BE2C (cell line): Measurements from ENCODE around the gene SDC4.
A peak's percentile ranks its signal among the peaks of the same experiment; 100 is the strongest.

ENCODE experiments used
- DNase-seq: peaks from one replicate; pipeline ENCODE4 v3.0.0-alpha.2; 2020
- H3K27me3 ChIP-seq: fragments of 250-450 bp; sonication (Bioruptor Pico); 2 replicates; pipeline ENCODE4 v1.5.1; 2020; ENCODE audit warnings: mild to moderate bottlenecking
- H3K36me3 ChIP-seq: fragments of 250-450 bp; sonication (Bioruptor Pico); 2 replicates; pipeline ENCODE4 v1.5.1; 2020; ENCODE audit warnings: mild to moderate bottlenecking
- H3K4me1 ChIP-seq: fragments of 250-450 bp; sonication (Bioruptor Pico); 2 replicates; pipeline ENCODE4 v1.5.1; 2020
- H3K4me3 ChIP-seq: 2 replicates; pipeline ENCODE4 v1.5.1; 2011; ENCODE audit warnings: low read depth, low read length
- H3K9me3 ChIP-seq: fragments of 250-450 bp; sonication (Bioruptor Pico); 2 replicates; pipeline ENCODE4 v1.5.1; 2020
- TF ChIP-seq, protein P1 (sequence below): IDR thresholded peaks from 2 replicates; pipeline ENCODE4 v1.5.1; 2012; ENCODE audit warnings: mild to moderate bottlenecking, low read depth, low read length

SDC4 gene

DNA sequence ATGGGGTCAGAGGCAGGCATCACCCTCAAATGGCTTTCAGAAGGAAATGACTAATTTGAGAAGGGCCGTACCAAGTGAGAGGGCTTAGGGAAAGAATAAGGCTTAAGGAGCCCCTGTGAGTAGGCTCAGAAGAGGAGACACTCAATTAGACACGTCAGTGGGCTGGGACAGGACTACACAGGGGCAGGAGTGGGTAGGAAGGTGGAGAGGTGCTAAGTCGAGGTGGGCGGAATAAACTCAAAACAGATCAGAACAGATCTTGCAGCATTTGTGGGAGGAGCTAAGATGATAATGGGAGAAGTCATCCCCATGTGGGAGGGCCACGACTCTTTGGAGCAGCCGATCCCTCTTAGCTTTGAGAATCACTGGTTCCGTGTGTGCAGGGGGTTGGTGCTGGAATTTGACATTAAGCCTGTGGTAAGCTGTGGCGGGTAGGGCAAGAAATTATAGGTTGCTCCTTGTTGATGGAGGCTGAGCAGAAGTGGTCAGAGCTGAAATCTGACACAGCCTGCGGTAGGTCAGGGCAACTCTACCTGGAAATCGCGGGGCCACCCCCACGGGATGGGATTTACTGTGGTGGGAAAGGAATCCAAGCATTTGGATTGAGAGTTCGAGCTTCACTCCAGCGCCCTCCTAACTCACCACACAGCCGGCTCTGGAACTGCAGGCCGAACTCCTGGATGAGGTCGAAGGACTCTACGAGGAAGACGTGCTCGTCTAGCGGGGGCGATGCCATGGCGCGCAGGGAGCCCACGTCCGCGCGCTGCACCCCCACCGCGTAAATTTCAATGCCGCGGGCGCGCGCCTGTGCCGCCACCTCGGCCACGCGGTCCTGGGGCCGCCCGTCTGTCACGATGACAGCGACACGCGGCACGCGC, 44.4 kb downstream of the SDC4 start:
- TF ChIP-seq, protein P1, sequence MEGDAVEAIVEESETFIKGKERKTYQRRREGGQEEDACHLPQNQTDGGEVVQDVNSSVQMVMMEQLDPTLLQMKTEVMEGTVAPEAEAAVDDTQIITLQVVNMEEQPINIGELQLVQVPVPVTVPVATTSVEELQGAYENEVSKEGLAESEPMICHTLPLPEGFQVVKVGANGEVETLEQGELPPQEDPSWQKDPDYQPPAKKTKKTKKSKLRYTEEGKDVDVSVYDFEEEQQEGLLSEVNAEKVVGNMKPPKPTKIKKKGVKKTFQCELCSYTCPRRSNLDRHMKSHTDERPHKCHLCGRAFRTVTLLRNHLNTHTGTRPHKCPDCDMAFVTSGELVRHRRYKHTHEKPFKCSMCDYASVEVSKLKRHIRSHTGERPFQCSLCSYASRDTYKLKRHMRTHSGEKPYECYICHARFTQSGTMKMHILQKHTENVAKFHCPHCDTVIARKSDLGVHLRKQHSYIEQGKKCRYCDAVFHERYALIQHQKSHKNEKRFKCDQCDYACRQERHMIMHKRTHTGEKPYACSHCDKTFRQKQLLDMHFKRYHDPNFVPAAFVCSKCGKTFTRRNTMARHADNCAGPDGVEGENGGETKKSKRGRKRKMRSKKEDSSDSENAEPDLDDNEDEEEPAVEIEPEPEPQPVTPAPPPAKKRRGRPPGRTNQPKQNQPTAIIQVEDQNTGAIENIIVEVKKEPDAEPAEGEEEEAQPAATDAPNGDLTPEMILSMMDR, result no peak
- no peak for DNase-seq
- no peaks in the 10 kb centered on the region for H3K36me3 ChIP-seq
- H3K9me3 ChIP-seq, result no peaks in the 10 kb centered on the region
- H3K4me3 ChIP-seq, result no peak overlapping the region
- no peaks in the 10 kb centered on the region for H3K4me1 ChIP-seq
- no peaks in the 10 kb centered on the region for H3K27me3 ChIP-seq

DNA sequence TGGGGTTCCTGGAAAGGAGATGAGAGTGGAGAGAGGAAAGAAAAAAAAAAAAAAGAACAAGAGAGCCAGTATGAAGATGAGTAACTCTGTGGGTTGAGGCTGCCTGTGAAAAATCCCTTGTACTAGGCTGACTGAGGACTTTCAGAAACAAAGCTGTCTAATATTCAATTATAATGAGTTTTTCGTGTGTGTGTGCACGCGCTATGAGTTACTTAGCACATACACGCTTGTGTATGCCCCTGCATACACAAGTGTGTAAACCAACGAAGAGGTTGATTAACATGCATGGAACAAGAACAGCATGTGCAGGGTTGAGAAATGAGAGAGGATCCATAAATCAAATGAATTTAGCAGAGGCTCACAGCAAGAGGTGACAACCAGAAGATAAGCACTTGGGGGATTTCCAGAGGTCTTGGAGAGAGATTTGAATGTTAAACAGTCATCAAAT, 46.4 kb downstream of the SDC4 start:
- Histone ChIP-seq H3K27me3 (no peaks in the 10 kb centered on the region), H3K4me1 (no peaks in the 10 kb centered on the region), H3K9me3 (no peaks in the 10 kb centered on the region), H3K36me3 (no peaks in the 10 kb centered on the region), H3K4me3 (no peak overlapping the region)
- no peak for DNase-seq
- TF ChIP-seq, protein P1, result no peak

DNA sequence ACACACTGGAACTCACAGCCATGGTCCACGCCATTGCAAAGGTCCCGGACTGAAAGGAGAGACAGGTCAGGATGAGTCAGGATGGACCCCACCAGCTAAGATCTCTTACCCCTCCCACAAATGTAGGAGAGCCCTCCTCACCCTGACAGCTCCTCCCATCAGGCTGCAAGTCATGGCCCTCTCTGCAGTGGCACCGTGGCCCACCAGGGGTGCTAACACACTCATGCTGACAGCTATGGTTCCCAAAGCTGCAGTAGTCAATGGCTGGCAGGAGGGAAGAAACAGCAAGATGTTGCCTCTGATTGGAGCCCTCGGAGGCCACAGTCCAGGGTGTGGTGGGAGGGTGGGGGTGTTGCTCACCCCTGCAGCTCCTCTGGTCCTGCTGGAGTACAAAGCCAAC, 47.3 kb downstream of the SDC4 start:
- peak; percentile 74 for DNase-seq
- no peaks in the 10 kb centered on the region for H3K36me3 ChIP-seq
- H3K9me3 ChIP-seq, result no peaks in the 10 kb centered on the region
- H3K4me1 ChIP-seq, result no peaks in the 10 kb centered on the region
- TF ChIP-seq, protein P1, result peak; percentile 70
- no peaks in the 10 kb centered on the region for H3K27me3 ChIP-seq
- no peak overlapping the region for H3K4me3 ChIP-seq

DNA sequence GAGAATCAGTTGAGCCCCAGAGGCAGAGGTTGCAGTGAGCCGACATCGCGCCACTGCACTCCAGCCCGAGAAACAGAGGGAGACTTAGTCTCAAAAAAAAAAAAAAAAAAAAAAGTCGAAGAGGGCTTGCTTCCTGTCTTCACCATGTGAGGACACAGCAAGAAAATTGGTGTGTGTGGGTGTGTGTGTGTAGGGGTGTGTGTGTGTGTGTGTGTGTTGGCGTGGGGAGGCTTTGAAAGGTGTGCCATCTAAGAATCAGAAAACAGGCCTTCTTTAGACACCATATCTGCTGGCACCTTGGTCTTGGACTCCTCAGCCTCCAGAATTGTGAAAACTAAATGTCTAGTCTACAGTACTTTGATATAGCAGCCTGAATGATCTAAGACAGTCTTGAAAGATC, 48.4 kb downstream of the SDC4 start:
- DNase-seq, result no peak
- no peak overlapping the region for H3K4me3 ChIP-seq
- H3K4me1 ChIP-seq, result no peaks in the 10 kb centered on the region
- H3K9me3 ChIP-seq, result no peaks in the 10 kb centered on the region
- no peaks in the 10 kb centered on the region for H3K36me3 ChIP-seq
- no peaks in the 10 kb centered on the region for H3K27me3 ChIP-seq
- TF ChIP-seq, protein P1, result no peak

DNA sequence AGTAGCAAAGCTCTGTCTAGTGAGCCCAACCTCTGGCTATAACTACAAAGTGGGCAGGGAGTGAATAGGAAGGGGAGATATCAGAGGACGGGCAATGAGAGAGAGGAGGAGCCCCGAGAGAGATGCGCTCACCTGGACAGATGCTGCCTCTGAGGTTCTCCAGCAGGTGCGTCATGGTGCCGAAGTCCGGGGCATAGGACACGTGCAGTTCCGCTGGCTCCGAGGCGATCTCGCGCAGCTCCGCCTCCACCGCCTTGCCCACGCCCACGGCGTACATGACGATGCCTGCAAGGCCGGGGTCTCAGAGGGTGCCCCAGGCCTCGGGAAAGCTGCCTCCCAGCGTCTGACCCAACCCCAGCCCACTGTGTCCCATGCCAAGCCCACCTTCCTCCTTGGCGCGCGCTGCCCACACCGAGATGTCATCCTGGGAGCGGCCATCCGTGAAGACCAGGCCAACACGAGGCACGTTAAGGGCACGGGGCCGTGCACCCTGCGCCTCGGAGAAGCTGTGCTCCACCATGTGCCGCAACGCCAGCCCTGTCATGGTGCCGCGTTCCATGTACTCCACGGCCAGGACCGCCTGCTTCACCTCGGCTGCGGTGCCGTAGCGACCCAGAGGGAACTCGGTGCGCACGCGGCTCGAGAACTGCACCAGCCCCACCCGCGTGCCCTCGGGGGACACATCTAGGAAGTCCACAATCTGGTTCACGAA, 50.3 kb downstream of the SDC4 start:
- no peak for DNase-seq
- Histone ChIP-seq H3K9me3 (no peaks in the 10 kb centered on the region), H3K27me3 (peaks cover 6% of the 10 kb centered on the region), H3K4me1 (no peaks in the 10 kb centered on the region), H3K4me3 (no peak overlapping the region), H3K36me3 (no peaks in the 10 kb centered on the region)
- TF ChIP-seq, protein P1, result no peak

DNA sequence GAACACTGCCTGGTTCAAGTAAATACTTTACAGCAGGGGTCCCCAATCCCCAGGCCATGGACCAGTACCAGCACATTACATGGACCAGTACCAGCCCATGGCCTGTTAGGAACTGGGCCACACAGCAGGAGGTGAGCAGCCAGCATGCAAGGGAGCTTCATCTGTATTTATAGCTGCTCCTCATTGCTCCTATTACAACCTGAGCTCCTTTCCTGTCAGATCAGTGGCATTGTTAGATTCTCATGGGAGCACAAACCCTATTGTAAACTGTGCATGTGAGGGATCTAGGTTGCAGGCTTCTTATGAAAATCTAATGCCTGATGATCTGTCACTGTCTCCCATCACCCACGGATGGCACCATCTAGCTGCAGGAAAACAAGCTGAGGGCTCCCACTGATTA, 53.6 kb downstream of the SDC4 start:
- H3K9me3 ChIP-seq, result no peaks in the 10 kb centered on the region
- DNase-seq, result no peak

More for the DNA sequence above, 53.6 kb downstream of the SDC4 start:
- H3K36me3 ChIP-seq, result no peaks in the 10 kb centered on the region
- no peak overlapping the region for H3K4me3 ChIP-seq
- H3K27me3 ChIP-seq, result peaks cover 11% of the 10 kb centered on the region
- TF ChIP-seq, protein P1, result no peak
- H3K4me1 ChIP-seq, result no peaks in the 10 kb centered on the region
